ENCODE data around the gene DIAPH3. TPM values are rescaled to one million over a fixed set of nuclear protein-coding genes. Genes with fewer than 3 reads are reported as not detected.

DIAPH3 gene
- total RNA-seq, 1 experiment from 2014 or later, result 11.4 TPM

- H3K27ac Mint-ChIP-seq (ENCODE audit: unreplicated experiment), result no peak overlapping the region
- TF ChIP-seq CTCF (IDR thresholded peaks at IDR 0.05; ENCODE audit: unreplicated experiment), result no peak
- H3K4me3 Mint-ChIP-seq (ENCODE audit: low read depth, unreplicated experiment), result no peak overlapping the region
- H3K36me3 Mint-ChIP-seq (ENCODE audit: insufficient read depth, unreplicated experiment), result no peaks in the 10 kb centered on the region
- no peaks in the 10 kb centered on the region for H3K9me3 Mint-ChIP-seq (ENCODE audit: low read depth, unreplicated experiment)
- intact Hi-C loops (cut with micrococcal nuclease; ENCODE audit: unreplicated experiment), result no loop called here
- no peaks in the 10 kb centered on the region for H3K4me1 Mint-ChIP-seq (ENCODE audit: low read depth, unreplicated experiment)
- no peaks in the 10 kb centered on the region for H3K27me3 Mint-ChIP-seq (ENCODE audit: unreplicated experiment)
- DNase-seq, result no peak
- CTCF ChIA-PET, result no interaction called here
- BruUV-seq (replicated peaks), result no TSS peak
Measured at GRCh38 chr13:59963383-59963782, 200.3 kb downstream of the DIAPH3 start.

- no peaks in the 10 kb centered on the region for H3K9me3 Mint-ChIP-seq (ENCODE audit: low read depth, unreplicated experiment)
- BruUV-seq (replicated peaks), result no TSS peak
Measured at GRCh38 chr13:59962343-59962742, 201.4 kb downstream of the DIAPH3 start.

GRCh38 chr13:59960683-59961082 lies 203.0 kb downstream of the DIAPH3 start:
- intact Hi-C loops (cut with micrococcal nuclease; ENCODE audit: unreplicated experiment), result no loop called here
- H3K9me3 Mint-ChIP-seq (ENCODE audit: low read depth, unreplicated experiment), result no peaks in the 10 kb centered on the region
- TF ChIP-seq CTCF (IDR thresholded peaks at IDR 0.05; ENCODE audit: unreplicated experiment), result no peak

More at GRCh38 chr13:59962343-59962742, 201.4 kb downstream of the DIAPH3 start:
- H3K27me3 Mint-ChIP-seq (ENCODE audit: unreplicated experiment), result no peaks in the 10 kb centered on the region
- H3K27ac Mint-ChIP-seq (ENCODE audit: unreplicated experiment), result no peak overlapping the region
- DNase-seq, result no peak
- CTCF ChIA-PET, result no interaction called here
- H3K4me1 Mint-ChIP-seq (ENCODE audit: low read depth, unreplicated experiment), result no peaks in the 10 kb centered on the region
- H3K4me3 Mint-ChIP-seq (ENCODE audit: low read depth, unreplicated experiment), result no peak overlapping the region
- H3K36me3 Mint-ChIP-seq (ENCODE audit: insufficient read depth, unreplicated experiment), result no peaks in the 10 kb centered on the region
- intact Hi-C loops (cut with micrococcal nuclease; ENCODE audit: unreplicated experiment), result no loop called here
- TF ChIP-seq CTCF (IDR thresholded peaks at IDR 0.05; ENCODE audit: unreplicated experiment), result no peak

GRCh38 chr13:59957438-59957837 lies 206.3 kb downstream of the DIAPH3 start:
- H3K27me3 Mint-ChIP-seq (ENCODE audit: unreplicated experiment), result no peaks in the 10 kb centered on the region
- CTCF ChIA-PET, result no interaction called here
- no peak overlapping the region for H3K4me3 Mint-ChIP-seq (ENCODE audit: low read depth, unreplicated experiment)
- no peaks in the 10 kb centered on the region for H3K9me3 Mint-ChIP-seq (ENCODE audit: low read depth, unreplicated experiment)
- no peaks in the 10 kb centered on the region for H3K4me1 Mint-ChIP-seq (ENCODE audit: low read depth, unreplicated experiment)
- no peak overlapping the region for H3K27ac Mint-ChIP-seq (ENCODE audit: unreplicated experiment)
- H3K36me3 Mint-ChIP-seq (ENCODE audit: insufficient read depth, unreplicated experiment), result no peaks in the 10 kb centered on the region
- BruUV-seq (replicated peaks), result no TSS peak
- no peak for TF ChIP-seq CTCF (IDR thresholded peaks at IDR 0.05; ENCODE audit: unreplicated experiment)
- DNase-seq, result no peak
- intact Hi-C loops (cut with micrococcal nuclease; ENCODE audit: unreplicated experiment), result no loop called here

More at GRCh38 chr13:59960683-59961082, 203.0 kb downstream of the DIAPH3 start:
- no peak for DNase-seq
- H3K4me1 Mint-ChIP-seq (ENCODE audit: low read depth, unreplicated experiment), result no peaks in the 10 kb centered on the region
- no peaks in the 10 kb centered on the region for H3K27me3 Mint-ChIP-seq (ENCODE audit: unreplicated experiment)
- BruUV-seq (replicated peaks), result no TSS peak
- H3K27ac Mint-ChIP-seq (ENCODE audit: unreplicated experiment), result no peak overlapping the region
- H3K4me3 Mint-ChIP-seq (ENCODE audit: low read depth, unreplicated experiment), result no peak overlapping the region
- CTCF ChIA-PET, result no interaction called here
- no peaks in the 10 kb centered on the region for H3K36me3 Mint-ChIP-seq (ENCODE audit: insufficient read depth, unreplicated experiment)

Data from Calu3 (cell line).